Measurements from ENCODE around the gene KIRREL1. TPM values are rescaled to one million over a fixed set of nuclear protein-coding genes. Genes with fewer than 3 reads are reported as not detected.

The KIRREL1 gene
- total RNA-seq, 3 donors from 2014 or later, result 26.1 to 55.5 (median 34.1) TPM

DNA sequence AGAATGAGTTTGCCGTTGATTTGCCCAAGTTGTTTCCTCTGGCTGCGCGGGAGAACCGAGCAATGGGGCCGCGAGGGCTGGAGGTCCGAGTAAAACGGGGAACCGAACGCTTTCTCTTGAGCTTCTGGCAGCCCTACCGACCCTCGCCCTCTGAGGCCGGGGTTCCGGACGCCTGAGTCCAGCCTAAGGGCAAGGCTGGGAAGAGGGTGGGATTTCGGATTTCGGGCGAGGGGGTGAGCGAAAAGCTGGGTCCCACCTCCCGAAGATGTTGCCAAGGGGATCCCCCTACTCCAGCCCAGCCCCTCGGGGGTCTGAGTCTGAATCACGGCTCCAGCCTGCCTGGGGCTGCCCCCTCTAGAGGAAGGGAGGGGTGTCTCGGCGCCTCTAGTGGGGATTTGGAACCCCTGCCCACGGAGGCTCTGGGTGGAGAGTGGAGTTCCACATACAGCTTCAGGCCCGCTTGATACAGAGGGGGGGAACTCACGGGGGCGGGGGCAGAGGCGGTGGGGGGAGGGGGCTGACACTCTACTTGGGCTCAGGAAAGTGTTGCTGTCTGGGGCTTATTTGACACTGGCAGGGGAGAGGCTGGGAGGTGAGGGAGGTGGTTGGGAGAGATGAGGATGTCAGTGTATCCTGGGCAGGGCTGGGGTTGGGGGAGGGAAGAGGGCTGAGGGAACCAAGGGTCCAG is 617 bp downstream of the KIRREL1 start:
- no peaks in the 10 kb centered on the region for H3K4me1 ChIP-seq

DNA sequence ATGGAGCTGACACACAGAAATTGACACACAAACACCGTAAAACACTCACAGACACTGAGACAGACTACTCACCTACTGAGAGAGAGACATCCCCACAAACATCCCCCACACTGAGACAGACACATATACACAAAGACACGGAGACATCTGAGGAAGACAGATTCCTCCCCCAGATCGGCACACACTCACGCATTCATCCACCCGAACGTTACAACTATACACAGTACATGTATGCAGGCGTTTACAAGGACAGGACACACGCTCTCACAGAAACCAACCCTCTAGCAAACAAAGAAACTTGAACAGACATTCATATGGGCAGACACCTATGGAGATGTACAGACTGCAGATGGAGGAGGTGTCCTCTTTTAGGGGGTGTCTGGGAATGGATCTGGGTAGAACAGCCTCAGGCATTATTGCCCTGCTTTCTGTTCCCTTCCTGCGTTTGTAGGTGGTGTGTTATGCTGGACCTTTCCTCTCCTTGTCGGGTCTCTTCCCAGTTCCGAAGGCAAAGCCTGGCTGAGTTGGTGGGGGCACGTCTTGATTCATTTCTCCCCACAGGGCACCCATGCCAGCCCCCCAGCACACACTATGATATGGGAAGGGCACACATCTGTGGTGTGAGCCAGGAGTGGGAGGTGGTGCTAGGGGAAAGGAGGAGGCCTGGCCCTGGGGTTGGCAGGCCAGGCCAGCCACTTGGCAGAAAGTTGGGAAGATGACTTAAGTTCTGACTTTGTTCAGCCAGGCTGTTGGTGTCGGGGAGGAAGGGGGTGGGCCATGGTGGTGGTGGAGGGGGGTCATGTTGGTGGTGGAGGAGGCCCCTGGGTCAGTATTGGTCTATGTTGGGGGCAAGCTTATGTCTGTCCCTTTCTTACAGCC is 1.5 kb downstream of the KIRREL1 start:
- H3K4me3 ChIP-seq, result peak overlapping the region; percentile 79 to 98 (median 94)
- no peaks in the 10 kb centered on the region for H3K4me1 ChIP-seq
- no peaks in the 10 kb centered on the region for H3K27me3 ChIP-seq
- intact Hi-C loops (cut with DNase I; ENCODE audit: low total_unique reads), result loop anchor here (5.0 to 10.0 kb wide), 2 partner anchors 42 to 120 kb away; no protein-coding TSS in a partner anchor
- TF ChIP-seq POLR2A (IDR thresholded peaks at IDR 0.05), result no peak
- TF ChIP-seq POLR2AphosphoS5 (IDR thresholded peaks at IDR 0.05), result peak in 1 of 3 donors; percentile 12
- TF ChIP-seq, protein P1, sequence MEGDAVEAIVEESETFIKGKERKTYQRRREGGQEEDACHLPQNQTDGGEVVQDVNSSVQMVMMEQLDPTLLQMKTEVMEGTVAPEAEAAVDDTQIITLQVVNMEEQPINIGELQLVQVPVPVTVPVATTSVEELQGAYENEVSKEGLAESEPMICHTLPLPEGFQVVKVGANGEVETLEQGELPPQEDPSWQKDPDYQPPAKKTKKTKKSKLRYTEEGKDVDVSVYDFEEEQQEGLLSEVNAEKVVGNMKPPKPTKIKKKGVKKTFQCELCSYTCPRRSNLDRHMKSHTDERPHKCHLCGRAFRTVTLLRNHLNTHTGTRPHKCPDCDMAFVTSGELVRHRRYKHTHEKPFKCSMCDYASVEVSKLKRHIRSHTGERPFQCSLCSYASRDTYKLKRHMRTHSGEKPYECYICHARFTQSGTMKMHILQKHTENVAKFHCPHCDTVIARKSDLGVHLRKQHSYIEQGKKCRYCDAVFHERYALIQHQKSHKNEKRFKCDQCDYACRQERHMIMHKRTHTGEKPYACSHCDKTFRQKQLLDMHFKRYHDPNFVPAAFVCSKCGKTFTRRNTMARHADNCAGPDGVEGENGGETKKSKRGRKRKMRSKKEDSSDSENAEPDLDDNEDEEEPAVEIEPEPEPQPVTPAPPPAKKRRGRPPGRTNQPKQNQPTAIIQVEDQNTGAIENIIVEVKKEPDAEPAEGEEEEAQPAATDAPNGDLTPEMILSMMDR (IDR thresholded peaks at IDR 0.05), result no peak
- H3K27ac ChIP-seq, result peak overlapping the region; percentile 91 to 98
- peak in 1 of 2 donors; percentile 47 for DNase-seq (ENCODE audit: low spot score in 2 of 2)
- H3K9me3 ChIP-seq, result no peaks in the 10 kb centered on the region
- H3K36me3 ChIP-seq, result no peaks in the 10 kb centered on the region

More for the DNA sequence above, 617 bp downstream of the KIRREL1 start:
- H3K27ac ChIP-seq, result peak overlapping the region; percentile 91 to 98
- TF ChIP-seq, protein P1 (IDR thresholded peaks at IDR 0.05), result no peak
- no peak for TF ChIP-seq POLR2AphosphoS5 (IDR thresholded peaks at IDR 0.05)
- TF ChIP-seq POLR2A (IDR thresholded peaks at IDR 0.05), result no peak
- no peak for DNase-seq (ENCODE audit: low spot score in 2 of 2)
- H3K4me3 ChIP-seq, result peak overlapping the region; percentile 79 to 98 (median 94)
- H3K36me3 ChIP-seq, result no peaks in the 10 kb centered on the region
- no peaks in the 10 kb centered on the region for H3K27me3 ChIP-seq
- H3K9me3 ChIP-seq, result no peaks in the 10 kb centered on the region
- intact Hi-C loops (cut with DNase I; ENCODE audit: low total_unique reads), result loop anchor here (5.0 to 10.0 kb wide), 2 partner anchors 43 to 121 kb away; no protein-coding TSS in a partner anchor

DNA sequence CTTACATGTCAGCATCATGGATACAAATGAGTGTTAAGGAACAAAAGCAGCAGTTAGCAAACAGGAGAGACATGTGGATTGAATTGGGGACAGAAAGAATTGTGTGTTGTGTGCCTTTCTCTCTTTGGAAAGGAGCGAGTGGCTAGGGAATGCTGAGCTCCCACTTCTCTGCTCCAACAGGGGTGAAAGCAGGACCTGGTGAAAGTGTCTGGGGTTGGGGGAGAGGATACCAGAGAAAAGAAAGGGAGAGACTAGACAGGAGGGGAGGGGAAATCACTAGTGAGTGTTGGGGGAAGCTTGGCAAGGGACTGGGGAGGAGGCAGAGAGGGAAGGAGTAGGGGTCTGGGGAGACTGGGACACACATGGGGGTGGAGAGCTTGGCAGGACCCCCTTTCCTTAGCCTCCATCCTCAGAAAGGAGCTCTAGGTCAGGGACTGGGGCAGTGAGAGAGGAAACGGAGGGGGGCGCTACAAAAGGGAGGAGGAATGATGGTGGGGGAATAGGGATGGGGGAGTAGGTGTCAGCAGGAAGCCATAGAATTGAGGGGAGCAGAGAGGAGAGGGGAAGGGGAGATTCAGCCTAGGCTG is 2.2 kb downstream of the KIRREL1 start:
- Histone ChIP-seq H3K9me3 (no peaks in the 10 kb centered on the region), H3K36me3 (no peaks in the 10 kb centered on the region), H3K4me3 (peak overlapping the region; percentile 79 to 98 (median 94)), H3K27ac (peak overlapping the region; percentile 91 to 98), H3K4me1 (no peaks in the 10 kb centered on the region), H3K27me3 (no peaks in the 10 kb centered on the region)
- no peak for DNase-seq (ENCODE audit: low spot score in 2 of 2)
- intact Hi-C loops (cut with DNase I; ENCODE audit: low total_unique reads), result loop anchor here (10.0 kb wide), 1 partner anchor 119 kb away; no protein-coding TSS in a partner anchor
- no peak for TF ChIP-seq POLR2AphosphoS5 (IDR thresholded peaks at IDR 0.05)
- TF ChIP-seq POLR2A (IDR thresholded peaks at IDR 0.05), result no peak
- TF ChIP-seq, protein P1 (IDR thresholded peaks at IDR 0.05), result no peak

DNA sequence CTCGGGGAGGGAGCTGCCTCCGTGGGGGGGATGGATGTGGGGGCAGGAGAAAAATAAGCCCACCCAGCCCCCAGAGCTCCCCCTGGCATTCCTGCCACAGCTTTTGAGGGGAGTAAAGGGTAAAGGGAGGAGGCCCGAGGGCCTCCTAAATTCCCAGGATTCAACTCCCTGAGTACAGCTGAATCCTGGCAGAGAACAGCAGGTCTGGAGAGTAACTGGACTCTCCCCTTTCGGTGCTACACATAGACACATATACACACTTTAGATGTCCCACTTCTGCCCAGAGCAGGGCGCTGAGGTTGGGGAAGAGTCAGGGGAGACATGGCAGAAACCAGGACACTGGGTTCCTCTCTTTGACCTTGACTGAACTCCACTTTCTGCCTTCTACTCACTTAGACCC is 3.0 kb downstream of the KIRREL1 start:
- TF ChIP-seq POLR2A (IDR thresholded peaks at IDR 0.05) (no peak), POLR2AphosphoS5 (IDR thresholded peaks at IDR 0.05) (no peak)
- TF ChIP-seq, protein P1 (IDR thresholded peaks at IDR 0.05), result no peak
- intact Hi-C loops (cut with DNase I; ENCODE audit: low total_unique reads), result loop anchor here (10.0 kb wide), 1 partner anchor 118 kb away; no protein-coding TSS in a partner anchor
- Histone ChIP-seq H3K4me1 (no peaks in the 10 kb centered on the region), H3K27me3 (no peaks in the 10 kb centered on the region), H3K36me3 (no peaks in the 10 kb centered on the region), H3K9me3 (no peaks in the 10 kb centered on the region), H3K27ac (peak overlapping the region; percentile 48 to 98), H3K4me3 (peak overlapping the region in 2 of 3 donors; percentile 79 to 98)
- DNase-seq (ENCODE audit: low spot score in 2 of 2), result no peak

Data from breast epithelium (tissue), 4 donors.